SU-DHL-6 (cell line): ENCODE measurements around the gene AK2.

Experiments
- H2AFZ ChIP-seq: fragments of 200-600 bp; sonication (generic); 2 replicates; pipeline ENCODE4 v1.6.1; 2014; ENCODE audit warnings: low read depth, mild to moderate bottlenecking, moderate library complexity, mixed read lengths, antibody characterized with exemption, low read length; ENCODE audit not compliant: severe bottlenecking
- H3F3A ChIP-seq: fragments of 200-600 bp; shearing (Covaris generic); 2 replicates; pipeline ENCODE4 v1.6.0; 2016; ENCODE audit warnings: antibody characterized with exemption, mild to moderate bottlenecking; ENCODE audit not compliant: insufficient read depth
- H3K27ac ChIP-seq: fragments of 200-600 bp; sonication (generic); 2 replicates; pipeline ENCODE4 v1.5.1; 2016; ENCODE audit warnings: low read depth, mild to moderate bottlenecking, low read length, moderate library complexity, mixed read lengths
- H3K27me3 ChIP-seq: fragments of 200-600 bp; sonication (generic), shearing (Covaris generic); 2 replicates; pipeline ENCODE4 v1.6.0; 2014; ENCODE audit warnings: mild to moderate bottlenecking, low read length
- H3K36me3 ChIP-seq: fragments of 200-600 bp; sonication (generic); 2 replicates; pipeline ENCODE4 v1.6.1; 2014; ENCODE audit warnings: mild to moderate bottlenecking, low read length, mixed read lengths
- H3K4me2 ChIP-seq: fragments of 300-600, 200-600 bp; shearing (Covaris generic), sonication (generic); 2 replicates; pipeline ENCODE4 v1.6.0; 2014; ENCODE audit warnings: low read length, low read depth, mild to moderate bottlenecking; ENCODE audit not compliant: poor library complexity, severe bottlenecking
- H3K4me3 ChIP-seq: fragments of 200-600 bp; sonication (generic); 2 replicates; pipeline ENCODE4 v1.5.1; 2014; ENCODE audit warnings: antibody characterized with exemption, low read length, mild to moderate bottlenecking, mixed read lengths; ENCODE audit not compliant: insufficient read depth, poor library complexity, severe bottlenecking
- H3K79me2 ChIP-seq: fragments of 200-600 bp; sonication (generic); 2 replicates; pipeline ENCODE4 v1.6.1; 2014; ENCODE audit warnings: mild to moderate bottlenecking, low read length, moderate library complexity; ENCODE audit not compliant: insufficient read depth
- H3K9ac ChIP-seq: fragments of 200-600 bp; sonication (generic); 2 replicates; pipeline ENCODE4 v1.7.0; 2014; ENCODE audit warnings: mild to moderate bottlenecking, low read length
- H3K9me2 ChIP-seq: fragments of 200-600 bp; sonication (generic); replicated peaks from 2 replicates; pipeline ENCODE4 v1.6.1; 2014; ENCODE audit warnings: low read length; ENCODE audit not compliant: insufficient read depth
- H3K9me3 ChIP-seq: fragments of 200-600 bp; sonication (generic); 2 replicates; pipeline ENCODE4 v1.6.1; 2014; ENCODE audit warnings: low read length, mixed read lengths; ENCODE audit not compliant: insufficient read depth
- H4K20me1 ChIP-seq: fragments of 200-600 bp; sonication (generic); 2 replicates; pipeline ENCODE4 v1.6.1; 2014; ENCODE audit warnings: low read depth, mild to moderate bottlenecking, antibody characterized with exemption, low read length, moderate library complexity, mixed read lengths
- EZH2phosphoT487 ChIP-seq: fragments of 200-600 bp; sonication (generic), shearing (Covaris generic); conservative IDR thresholded peaks from 2 replicates; pipeline ENCODE4 v1.6.1; 2018; ENCODE audit warnings: mild to moderate bottlenecking, antibody characterized with exemption, low read length, moderate library complexity, mixed read lengths
- TF ChIP-seq, protein P1 (sequence below): fragments of 200-600 bp; sonication (generic); IDR thresholded peaks from one replicate; pipeline ENCODE4 v1.5.1; 2017; ENCODE audit warnings: antibody characterized with exemption, mild to moderate bottlenecking, low read length, moderate library complexity; ENCODE audit not compliant: insufficient read depth, poor library complexity, severe bottlenecking

Gene AK2

DNA sequence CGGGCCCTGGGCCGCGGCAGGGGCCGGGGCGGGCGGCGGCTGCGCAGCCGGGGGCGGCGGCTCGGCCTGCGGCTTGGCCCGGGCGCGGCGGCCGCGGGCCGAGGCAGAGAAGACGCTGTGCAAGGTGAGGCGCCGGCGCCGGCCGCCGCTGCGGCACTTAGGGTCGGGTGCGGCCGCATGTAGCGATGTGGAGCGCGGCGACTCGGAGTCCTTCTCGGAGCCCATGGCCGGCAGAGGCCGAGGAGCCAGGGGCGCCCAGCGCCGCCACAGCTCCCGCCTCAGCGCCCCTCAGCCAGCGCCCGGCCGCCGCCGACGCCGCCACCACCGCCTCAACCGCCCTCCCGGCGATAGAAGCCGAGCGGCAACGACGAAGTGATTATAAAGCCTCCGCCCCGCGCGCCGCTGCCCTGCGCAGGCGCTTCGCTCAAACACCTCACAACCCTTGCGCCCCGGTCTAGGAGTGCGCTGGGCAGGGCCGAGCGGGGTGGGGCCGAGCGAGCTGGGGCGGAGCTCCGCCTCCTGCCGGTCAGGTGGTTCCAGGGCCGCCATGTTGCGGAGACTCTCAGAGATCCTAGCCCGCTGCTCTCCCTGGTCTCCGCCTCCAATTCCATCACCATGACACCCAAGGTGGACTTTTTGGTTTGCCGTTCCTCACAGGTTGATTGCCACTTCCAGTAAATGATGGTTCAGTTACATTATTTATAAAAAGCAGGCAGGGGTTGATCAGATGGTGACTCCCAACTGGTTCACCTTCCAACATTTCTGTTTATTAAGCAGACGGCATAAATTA is 72.0 kb downstream of the AK2 start, which contains the start of gene RNF19B:
Gene RNF19B (minus strand): TSS at position 349 of the 790 bp plus-strand sequence. CDS start 124 bp downstream, at position 225.
- H3K79me2 ChIP-seq, result peaks cover 39% of the 10 kb centered on the region
- no peaks in the 10 kb centered on the region for H3K9me3 ChIP-seq
- H3F3A ChIP-seq, result peaks cover 22% of the 10 kb centered on the region
- peak within 1 kb of the TSS; percentile 86 for H2AFZ ChIP-seq
- peak within 1 kb of the TSS; percentile 75 for H3K9ac ChIP-seq
- no peaks in the 10 kb centered on the region for H4K20me1 ChIP-seq
- peak within 1 kb of the TSS; percentile 75 for H3K27ac ChIP-seq
- H3K4me3 ChIP-seq, result peak within 1 kb of the TSS; percentile 65
- H3K4me2 ChIP-seq, result peak within 1 kb of the TSS; percentile 68
- no peaks in the 10 kb centered on the region for H3K9me2 ChIP-seq
- H3K36me3 ChIP-seq, result no peaks in the 10 kb centered on the region
- TF ChIP-seq, protein P1, sequence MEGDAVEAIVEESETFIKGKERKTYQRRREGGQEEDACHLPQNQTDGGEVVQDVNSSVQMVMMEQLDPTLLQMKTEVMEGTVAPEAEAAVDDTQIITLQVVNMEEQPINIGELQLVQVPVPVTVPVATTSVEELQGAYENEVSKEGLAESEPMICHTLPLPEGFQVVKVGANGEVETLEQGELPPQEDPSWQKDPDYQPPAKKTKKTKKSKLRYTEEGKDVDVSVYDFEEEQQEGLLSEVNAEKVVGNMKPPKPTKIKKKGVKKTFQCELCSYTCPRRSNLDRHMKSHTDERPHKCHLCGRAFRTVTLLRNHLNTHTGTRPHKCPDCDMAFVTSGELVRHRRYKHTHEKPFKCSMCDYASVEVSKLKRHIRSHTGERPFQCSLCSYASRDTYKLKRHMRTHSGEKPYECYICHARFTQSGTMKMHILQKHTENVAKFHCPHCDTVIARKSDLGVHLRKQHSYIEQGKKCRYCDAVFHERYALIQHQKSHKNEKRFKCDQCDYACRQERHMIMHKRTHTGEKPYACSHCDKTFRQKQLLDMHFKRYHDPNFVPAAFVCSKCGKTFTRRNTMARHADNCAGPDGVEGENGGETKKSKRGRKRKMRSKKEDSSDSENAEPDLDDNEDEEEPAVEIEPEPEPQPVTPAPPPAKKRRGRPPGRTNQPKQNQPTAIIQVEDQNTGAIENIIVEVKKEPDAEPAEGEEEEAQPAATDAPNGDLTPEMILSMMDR, result no peak
- TF ChIP-seq EZH2phosphoT487, result no peak
- H3K27me3 ChIP-seq, result no peaks in the 10 kb centered on the region

DNA sequence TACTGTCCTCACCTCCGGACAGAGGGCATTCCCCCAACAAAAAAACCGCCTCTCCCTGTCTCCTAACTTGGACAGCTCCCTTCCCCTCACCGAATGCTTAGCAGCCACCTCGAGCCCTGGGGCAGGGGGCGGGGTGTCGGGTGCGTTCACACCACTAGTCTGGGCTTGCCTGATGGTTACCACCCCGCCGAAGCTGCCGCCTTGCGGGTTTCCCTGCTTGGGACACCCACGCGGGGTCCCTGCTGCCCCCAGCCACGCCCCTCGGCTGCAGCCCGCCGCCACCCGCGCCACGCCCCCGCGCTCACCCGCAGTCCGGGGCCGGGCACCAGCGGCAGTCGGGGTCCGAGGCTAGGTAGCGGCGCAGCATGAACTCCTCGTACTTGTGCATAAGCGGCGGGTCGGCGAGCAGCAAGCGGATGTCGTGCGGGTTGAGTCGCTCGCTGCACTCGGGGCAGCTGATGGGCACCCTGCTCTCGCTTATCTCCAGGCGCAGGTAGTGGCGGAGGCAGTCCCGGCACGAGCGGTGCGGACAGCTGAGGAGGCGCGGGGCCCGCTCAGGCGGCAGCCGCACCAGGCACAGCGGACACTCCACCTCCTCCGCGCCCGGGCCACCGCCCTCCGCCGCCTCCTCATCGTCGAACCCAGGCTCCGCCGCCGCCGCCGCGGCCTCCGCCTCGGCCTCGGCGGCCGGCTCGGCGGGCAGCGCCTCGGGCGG is 72.8 kb downstream of the AK2 start:
- no peaks in the 10 kb centered on the region for H4K20me1 ChIP-seq
- peaks cover 45% of the 10 kb centered on the region for H3K79me2 ChIP-seq
- no peaks in the 10 kb centered on the region for H3K27me3 ChIP-seq
- peak overlapping the region; percentile 68 for H3K4me2 ChIP-seq
- no peak for TF ChIP-seq EZH2phosphoT487
- TF ChIP-seq, protein P1, result no peak
- peak overlapping the region; percentile 75 for H3K9ac ChIP-seq
- peak overlapping the region; percentile 75 for H3K27ac ChIP-seq
- no peaks in the 10 kb centered on the region for H3K9me2 ChIP-seq
- peak overlapping the region; percentile 65 for H3K4me3 ChIP-seq
- H3K9me3 ChIP-seq, result no peaks in the 10 kb centered on the region
- no peaks in the 10 kb centered on the region for H3K36me3 ChIP-seq
- H3F3A ChIP-seq, result peaks cover 22% of the 10 kb centered on the region
- H2AFZ ChIP-seq, result no peak overlapping the region

DNA sequence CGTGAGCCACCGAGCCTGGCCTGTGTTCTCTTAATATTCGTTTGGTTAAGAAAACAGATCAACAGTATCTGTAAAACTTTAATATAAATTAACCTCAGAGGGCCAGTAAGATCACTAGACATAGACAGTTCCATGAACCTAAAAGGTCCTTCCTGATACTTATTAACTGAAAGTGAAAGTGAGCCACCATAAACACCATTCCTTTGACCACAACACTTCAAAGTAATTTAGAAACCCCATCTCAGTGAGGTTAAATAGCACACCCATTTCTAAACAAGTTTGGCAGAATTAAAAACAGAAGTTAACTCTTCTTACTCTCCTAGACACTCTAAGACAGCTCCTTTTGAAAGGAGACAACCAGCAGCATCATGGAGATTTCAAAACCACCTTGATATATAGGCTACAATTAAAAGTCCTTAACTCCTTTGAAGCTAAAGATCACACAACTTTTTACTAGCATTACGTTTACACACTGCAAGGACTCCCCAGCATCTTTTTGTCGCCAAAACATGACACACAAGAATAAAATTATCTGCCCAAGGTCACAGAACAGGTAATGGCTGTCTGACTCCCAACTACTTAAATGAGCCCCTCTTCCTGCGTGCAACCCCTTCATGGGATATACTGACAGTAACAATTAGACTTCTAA is 74.3 kb downstream of the AK2 start:
- Histone ChIP-seq H3F3A (peaks cover 28% of the 10 kb centered on the region), H3K27ac (peak overlapping the region; percentile 85), H3K9ac (peak overlapping the region; percentile 75), H3K4me2 (peak overlapping the region; percentile 68), H4K20me1 (no peaks in the 10 kb centered on the region), H3K4me3 (peak overlapping the region; percentile 65), H3K9me3 (no peaks in the 10 kb centered on the region), H3K27me3 (no peaks in the 10 kb centered on the region), H3K79me2 (peaks cover 51% of the 10 kb centered on the region), H3K36me3 (no peaks in the 10 kb centered on the region), H2AFZ (no peak overlapping the region), H3K9me2 (no peaks in the 10 kb centered on the region)
- no peak for TF ChIP-seq EZH2phosphoT487
- TF ChIP-seq, protein P1, result no peak
